WERI-Rb-1 (cell line): ENCODE results near the gene PSMA3.
A peak's percentile ranks its signal among the peaks of the same experiment; 100 is the strongest.

ENCODE experiments used
- DNase-seq: peaks from one replicate; pipeline ENCODE4 v3.0.0-alpha.2; 2020
- H3K27ac ChIP-seq: fragments of 250-450 bp; sonication (Bioruptor Pico); 2 replicates; pipeline ENCODE4 v1.5.1; 2020; ENCODE audit warnings: mild to moderate bottlenecking, moderate library complexity
- H3K27me3 ChIP-seq: fragments of 250-450 bp; sonication (Bioruptor Pico); 2 replicates; pipeline ENCODE4 v1.5.1; 2021; ENCODE audit warnings: mild to moderate bottlenecking, low read depth, moderate library complexity; ENCODE audit not compliant: insufficient read depth, severe bottlenecking
- H3K36me3 ChIP-seq: fragments of 250-450 bp; sonication (Bioruptor Pico); 2 replicates; pipeline ENCODE4 v1.5.1; 2020; ENCODE audit warnings: mild to moderate bottlenecking, moderate library complexity
- H3K4me3 ChIP-seq: 2 replicates; pipeline ENCODE4 v1.5.1; 2011; ENCODE audit warnings: low read depth, mild to moderate bottlenecking, control low read depth, low read length
- H3K9me3 ChIP-seq: fragments of 250-450 bp; sonication (Bioruptor Pico); 2 replicates; pipeline ENCODE4 v1.5.1; 2021; ENCODE audit warnings: mild to moderate bottlenecking, moderate library complexity; ENCODE audit not compliant: severe bottlenecking
- CTCF ChIP-seq: IDR thresholded peaks from 2 replicates; pipeline ENCODE4 v1.5.1; 2011; ENCODE audit warnings: low read depth, mild to moderate bottlenecking, control low read depth, inconsistent platforms, low read length

The PSMA3 gene

GRCh38 chr14:58200846-58201245 lies 43.8 kb upstream of the PSMA3 start:
- no peak for DNase-seq
- Histone ChIP-seq H3K27ac (no peak overlapping the region; the same call in 1 of the 2 replicates), H3K4me3 (peak overlapping the region; percentile 98), H3K9me3 (no peaks in the 10 kb centered on the region), H3K27me3 (no peaks in the 10 kb centered on the region), H3K36me3 (peaks cover 9% of the 10 kb centered on the region)
- TF ChIP-seq CTCF, result no peak

GRCh38 chr14:58213176-58213575 lies 31.5 kb upstream of the PSMA3 start:
- peaks cover 27% of the 10 kb centered on the region for H3K36me3 ChIP-seq
- DNase-seq, result no peak
- no peak overlapping the region for H3K4me3 ChIP-seq
- no peak for TF ChIP-seq CTCF
- no peaks in the 10 kb centered on the region for H3K9me3 ChIP-seq
- H3K27ac ChIP-seq, result no peak overlapping the region
- H3K27me3 ChIP-seq, result no peaks in the 10 kb centered on the region

- Histone ChIP-seq H3K36me3 (peaks cover 15% of the 10 kb centered on the region), H3K9me3 (no peaks in the 10 kb centered on the region), H3K27ac (no peak overlapping the region), H3K4me3 (no peak overlapping the region), H3K27me3 (no peaks in the 10 kb centered on the region)
- TF ChIP-seq CTCF, result no peak
- DNase-seq, result no peak
These were observed 29.3 kb upstream of the PSMA3 start for GRCh38 chr14:58215191-58215914.

GRCh38 chr14:58216544-58216943 lies 28.1 kb upstream of the PSMA3 start:
- Histone ChIP-seq H3K36me3 (peaks cover 12% of the 10 kb centered on the region), H3K27ac (no peak overlapping the region), H3K4me3 (no peak overlapping the region), H3K27me3 (no peaks in the 10 kb centered on the region), H3K9me3 (no peaks in the 10 kb centered on the region)
- no peak for DNase-seq
- TF ChIP-seq CTCF, result no peak

GRCh38 chr14:58227096-58227819 lies 17.4 kb upstream of the PSMA3 start:
- no peak for TF ChIP-seq CTCF
- Histone ChIP-seq H3K27ac (no peak overlapping the region), H3K27me3 (no peaks in the 10 kb centered on the region), H3K36me3 (peaks cover 8% of the 10 kb centered on the region), H3K4me3 (no peak overlapping the region), H3K9me3 (no peaks in the 10 kb centered on the region)
- DNase-seq, result no peak
